WI38 (cell line): ENCODE data around the gene DIP2C.
"Not testable (repeated sequence)": the region's sequence is repeated elsewhere in the genome, so short reads cannot be mapped to it uniquely, and the experiment has no call there.

Experiments used
- H3K4me3 ChIP-seq: 2 replicates; pipeline ENCODE4 v1.5.1; 2011; ENCODE audit warnings: low read depth, mild to moderate bottlenecking, control low read depth, low read length
- TF ChIP-seq, protein P1 (sequence below): IDR thresholded peaks from 2 replicates; pipeline ENCODE4 v1.5.1; 2012; ENCODE audit warnings: low read depth, mild to moderate bottlenecking, control low read depth, low read length

The DIP2C gene

DNA sequence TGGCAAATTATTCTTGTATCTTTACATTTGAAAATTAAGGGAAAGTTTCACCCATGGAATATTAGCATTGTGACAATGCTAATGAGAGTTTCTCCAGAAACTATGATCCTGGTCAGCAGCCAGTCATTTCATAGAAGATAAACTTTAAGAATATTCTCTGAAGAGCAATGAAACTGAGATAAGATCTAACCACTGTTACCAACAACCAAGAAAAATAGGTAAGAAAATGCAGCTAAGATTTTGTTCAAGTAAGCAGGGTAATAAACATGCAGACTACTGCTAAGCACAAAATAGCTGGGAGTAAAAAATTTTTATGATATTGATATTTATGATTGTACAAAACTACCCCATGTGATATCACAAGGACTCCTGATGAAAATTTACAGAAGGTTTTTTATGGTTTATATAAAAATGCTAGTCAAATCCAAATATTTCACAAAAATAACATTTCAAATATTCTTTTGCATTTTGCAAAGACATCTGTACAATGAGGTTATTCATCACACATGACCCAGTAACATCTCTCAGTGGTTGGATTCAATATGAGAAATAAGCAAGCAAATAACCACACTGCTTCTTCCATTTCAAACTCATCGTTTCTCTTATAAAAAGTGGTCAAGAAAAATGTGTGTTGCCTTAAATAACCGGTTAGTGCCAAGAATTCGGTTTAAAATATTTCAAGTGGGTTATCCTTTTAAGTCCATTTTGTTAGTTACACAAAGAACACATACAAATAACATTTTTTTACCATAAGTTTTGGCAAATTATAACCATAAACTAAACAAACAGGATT is 251.6 kb downstream of the DIP2C start:
- TF ChIP-seq, protein P1, sequence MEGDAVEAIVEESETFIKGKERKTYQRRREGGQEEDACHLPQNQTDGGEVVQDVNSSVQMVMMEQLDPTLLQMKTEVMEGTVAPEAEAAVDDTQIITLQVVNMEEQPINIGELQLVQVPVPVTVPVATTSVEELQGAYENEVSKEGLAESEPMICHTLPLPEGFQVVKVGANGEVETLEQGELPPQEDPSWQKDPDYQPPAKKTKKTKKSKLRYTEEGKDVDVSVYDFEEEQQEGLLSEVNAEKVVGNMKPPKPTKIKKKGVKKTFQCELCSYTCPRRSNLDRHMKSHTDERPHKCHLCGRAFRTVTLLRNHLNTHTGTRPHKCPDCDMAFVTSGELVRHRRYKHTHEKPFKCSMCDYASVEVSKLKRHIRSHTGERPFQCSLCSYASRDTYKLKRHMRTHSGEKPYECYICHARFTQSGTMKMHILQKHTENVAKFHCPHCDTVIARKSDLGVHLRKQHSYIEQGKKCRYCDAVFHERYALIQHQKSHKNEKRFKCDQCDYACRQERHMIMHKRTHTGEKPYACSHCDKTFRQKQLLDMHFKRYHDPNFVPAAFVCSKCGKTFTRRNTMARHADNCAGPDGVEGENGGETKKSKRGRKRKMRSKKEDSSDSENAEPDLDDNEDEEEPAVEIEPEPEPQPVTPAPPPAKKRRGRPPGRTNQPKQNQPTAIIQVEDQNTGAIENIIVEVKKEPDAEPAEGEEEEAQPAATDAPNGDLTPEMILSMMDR: no peak
- no peak overlapping the region for H3K4me3 ChIP-seq

DNA sequence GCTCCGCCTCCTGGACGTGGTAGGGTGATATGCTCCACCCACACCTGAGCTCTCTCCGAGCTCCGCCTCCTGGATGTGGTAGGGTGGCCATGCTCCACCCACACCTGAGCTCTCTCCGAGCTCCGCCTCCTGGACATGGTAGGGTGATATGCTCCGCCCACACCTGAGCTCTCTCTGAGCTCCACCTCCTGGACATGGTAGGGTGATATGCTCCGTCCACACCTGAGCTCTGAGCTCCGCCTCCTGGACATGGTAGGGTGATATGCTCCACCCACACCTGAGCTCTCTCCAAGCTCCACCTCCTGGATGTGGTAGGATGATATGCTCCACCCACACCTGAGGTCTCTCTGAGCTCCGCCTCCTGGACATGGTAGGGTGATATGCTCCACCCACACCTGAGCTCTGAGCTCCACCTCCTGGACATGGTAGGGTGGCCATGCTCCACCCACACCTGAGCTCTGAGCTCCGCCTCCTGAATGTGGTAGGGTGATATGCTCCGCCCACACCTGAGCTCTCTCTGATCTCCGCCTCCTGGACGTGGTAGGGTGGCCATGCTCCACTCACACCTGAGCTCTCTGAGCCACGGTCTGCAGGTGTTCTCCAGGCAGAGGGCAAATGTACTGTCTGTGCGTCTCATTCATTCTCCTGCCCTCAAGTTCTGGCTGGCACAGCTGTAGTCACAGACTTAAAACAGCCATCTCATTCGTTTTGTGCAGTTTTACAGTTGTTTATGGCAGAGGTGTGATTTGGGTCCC is 252.4 kb downstream of the DIP2C start:
- TF ChIP-seq, protein P1: no peak
- no peak overlapping the region for H3K4me3 ChIP-seq

DNA sequence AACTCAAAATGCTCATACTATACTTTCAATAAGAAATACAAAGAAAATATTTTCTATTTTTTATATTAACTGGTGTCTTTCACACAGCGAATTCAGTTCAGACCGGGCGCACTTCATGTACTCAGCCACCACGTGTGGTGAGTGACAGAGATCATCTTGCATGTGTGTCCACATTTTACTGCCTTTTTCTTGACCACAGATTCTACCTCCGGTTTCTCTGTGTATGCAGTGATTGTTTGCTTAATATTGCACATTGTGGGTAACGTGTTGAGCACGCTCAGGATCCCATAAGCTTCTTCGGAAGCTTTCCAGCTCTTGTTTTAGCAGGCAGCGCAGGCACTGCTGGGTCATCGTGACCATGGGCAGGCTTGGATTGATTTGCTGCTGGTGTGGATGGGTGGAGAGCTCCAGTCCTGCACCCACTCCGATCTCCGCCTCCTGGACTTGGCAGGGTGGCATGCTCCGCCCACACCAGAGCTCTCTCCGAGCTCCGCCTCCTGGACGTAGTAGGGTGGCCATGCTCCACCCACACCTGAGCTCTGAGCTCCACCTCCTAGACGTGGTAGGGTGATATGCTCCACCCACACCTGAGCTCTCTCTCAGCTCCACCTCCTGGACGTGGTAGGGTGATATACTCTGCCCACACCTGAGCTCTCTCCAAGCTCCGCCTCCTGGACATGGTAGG is 253.3 kb downstream of the DIP2C start:
- H3K4me3 ChIP-seq: no peak overlapping the region
- TF ChIP-seq, protein P1: no peak

DNA sequence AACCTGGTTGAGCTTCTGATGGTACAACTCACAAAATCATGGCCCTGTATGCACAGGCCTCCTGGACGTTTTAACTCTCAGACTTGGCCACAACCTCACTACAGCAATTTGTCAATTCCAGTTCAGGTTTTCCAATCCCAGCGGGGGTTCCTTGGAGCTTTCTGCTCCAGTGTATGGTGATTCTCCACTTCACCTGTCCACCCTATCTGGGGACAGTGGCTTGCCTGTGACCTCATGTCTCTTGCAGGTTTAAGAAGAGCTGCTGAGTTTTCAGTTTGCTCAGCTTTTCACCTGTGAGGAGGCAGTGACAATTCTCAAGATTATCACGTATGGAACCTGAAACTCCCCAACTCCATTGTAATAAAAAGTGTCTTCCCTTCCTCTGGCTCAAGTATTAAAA is 254.1 kb downstream of the DIP2C start:
- TF ChIP-seq, protein P1: no peak
- no peak overlapping the region for H3K4me3 ChIP-seq

DNA sequence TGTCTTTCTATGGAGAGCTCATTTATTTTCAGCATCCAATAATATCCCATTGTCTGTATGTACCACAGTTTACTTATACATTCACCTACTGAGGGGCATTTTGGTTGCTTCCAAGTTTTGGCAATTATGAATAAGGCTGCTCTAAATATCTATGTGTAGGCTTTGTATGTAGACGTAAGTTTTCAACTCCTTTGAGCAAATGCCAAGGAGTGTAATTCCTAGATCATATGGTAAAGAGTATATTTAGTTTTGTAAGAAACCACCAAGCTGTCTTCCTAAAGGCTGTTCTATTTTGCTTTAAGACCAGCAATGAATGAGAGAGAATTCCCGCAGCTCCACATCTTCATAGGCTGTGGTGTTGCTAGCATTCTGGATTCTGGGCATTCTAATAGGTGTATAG is 259.8 kb downstream of the DIP2C start:
- TF ChIP-seq, protein P1: no peak
- no peak overlapping the region for H3K4me3 ChIP-seq

DNA sequence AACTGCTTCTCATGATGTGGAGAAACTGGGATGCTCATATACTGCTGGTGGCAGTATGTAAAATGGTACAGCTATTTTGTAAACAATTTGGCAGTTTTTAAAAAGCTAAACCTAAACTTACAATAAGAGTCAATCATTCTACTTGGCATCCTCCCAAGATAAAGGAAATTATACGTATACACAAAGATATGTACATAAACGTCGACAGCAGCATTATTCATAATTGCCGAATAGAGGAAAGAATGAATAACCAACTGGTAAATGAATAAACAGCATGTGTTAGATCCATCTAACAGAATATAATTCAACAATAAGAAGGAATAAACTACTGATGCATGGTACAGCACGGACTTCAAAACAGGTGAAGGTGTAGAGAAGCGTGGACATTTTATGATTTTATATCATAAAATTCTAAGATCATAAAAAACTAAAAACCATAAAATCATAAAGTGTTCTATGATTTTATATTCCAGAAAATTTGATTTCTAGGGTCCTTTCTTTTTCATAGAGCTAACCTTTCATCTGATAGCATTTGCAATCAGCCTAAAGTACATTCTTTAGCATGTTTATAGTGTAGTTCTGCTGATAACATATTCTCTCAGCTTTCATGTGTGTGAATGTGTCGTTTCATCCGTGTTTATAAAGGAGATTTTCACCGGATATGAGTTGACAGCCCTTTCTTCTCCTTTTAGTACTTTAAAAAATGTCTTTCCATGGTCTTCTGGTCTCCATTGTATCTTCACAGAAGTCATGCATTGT is 261.5 kb downstream of the DIP2C start:
- no peak overlapping the region for H3K4me3 ChIP-seq
- TF ChIP-seq, protein P1: no peak

DNA sequence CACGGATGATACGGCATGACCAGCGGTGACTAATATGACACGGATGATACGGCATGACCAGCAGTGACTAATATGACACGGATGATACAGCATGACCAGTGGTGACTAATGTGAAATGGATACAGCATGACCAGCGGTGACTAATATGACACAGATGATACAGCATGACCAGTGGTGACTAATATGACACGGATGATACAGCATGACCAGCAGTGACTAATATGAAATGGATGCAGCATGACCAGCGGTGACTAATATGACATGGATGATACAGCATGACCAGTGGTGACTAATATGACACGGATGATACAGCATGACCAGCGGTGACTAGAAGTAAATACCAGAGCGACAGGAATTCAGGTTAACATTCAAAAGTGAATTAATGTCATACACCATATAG is 264.1 kb downstream of the DIP2C start:
- not testable (repeated sequence) for H3K4me3 ChIP-seq

DNA sequence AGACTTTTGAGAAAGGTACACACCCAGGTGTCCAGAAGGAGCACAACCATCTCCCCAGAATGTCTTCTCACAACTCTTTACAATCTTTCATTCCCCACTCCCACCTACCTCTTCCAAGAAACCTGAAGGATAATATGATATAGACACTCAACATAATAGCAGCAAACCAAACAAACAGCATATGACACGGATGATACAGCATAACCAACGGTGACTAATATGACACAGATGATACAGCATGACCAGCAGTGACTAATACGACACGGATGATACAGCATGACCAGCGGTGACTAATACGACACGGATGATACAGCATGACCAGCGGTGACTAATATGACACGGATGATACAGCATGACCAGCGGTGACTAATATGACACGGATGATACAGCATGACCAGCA is 264.7 kb downstream of the DIP2C start:
- H3K4me3 ChIP-seq: not testable (repeated sequence)
